Coronary artery (tissue), 2 donors: ENCODE results near the gene ABLIM2.

Source experiments
- DNase-seq: peaks from one replicate; pipeline ENCODE4 v3.0.0-alpha.2; 2017; ENCODE audit warnings: low spot score
- H3K27ac ChIP-seq, 2 donors: fragments of 200-600 bp; sonication (generic); one replicate each; pipeline ENCODE4 v1.5.1; 2016 to 2019
- H3K4me3 ChIP-seq: fragments of 200-600 bp; sonication (generic); 2 replicates; pipeline ENCODE4 v1.5.1; 2016; ENCODE audit warnings: mild to moderate bottlenecking, moderate library complexity
- TF ChIP-seq, protein P1 (sequence below): fragments of 200-600 bp; sonication (generic); IDR thresholded peaks from one replicate; pipeline ENCODE4 v1.5.1; 2019; ENCODE audit warnings: antibody characterized with exemption

The ABLIM2 gene

DNA sequence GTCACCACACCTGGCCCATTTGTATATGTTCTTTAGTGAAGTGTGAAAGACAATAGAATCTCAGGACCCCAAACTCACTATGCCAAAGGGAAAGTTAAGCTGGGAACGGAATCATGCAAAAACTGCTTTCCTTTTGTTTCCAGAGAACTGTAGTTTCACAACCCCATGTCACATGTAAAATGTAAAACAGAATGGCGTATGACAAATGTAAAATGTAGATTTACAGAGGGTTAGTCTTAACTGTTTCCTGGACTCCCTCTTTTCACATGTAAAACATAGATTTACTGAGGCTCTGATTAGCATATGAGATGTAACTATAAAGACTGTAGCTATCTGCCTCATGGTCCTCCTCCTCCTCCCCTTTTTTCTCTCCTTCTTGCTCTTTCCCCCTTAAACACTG is 66.3 kb downstream of the ABLIM2 start:
- Histone ChIP-seq H3K27ac (no peak overlapping the region), H3K4me3 (no peak overlapping the region)
- DNase-seq = no peak
- TF ChIP-seq, protein P1, sequence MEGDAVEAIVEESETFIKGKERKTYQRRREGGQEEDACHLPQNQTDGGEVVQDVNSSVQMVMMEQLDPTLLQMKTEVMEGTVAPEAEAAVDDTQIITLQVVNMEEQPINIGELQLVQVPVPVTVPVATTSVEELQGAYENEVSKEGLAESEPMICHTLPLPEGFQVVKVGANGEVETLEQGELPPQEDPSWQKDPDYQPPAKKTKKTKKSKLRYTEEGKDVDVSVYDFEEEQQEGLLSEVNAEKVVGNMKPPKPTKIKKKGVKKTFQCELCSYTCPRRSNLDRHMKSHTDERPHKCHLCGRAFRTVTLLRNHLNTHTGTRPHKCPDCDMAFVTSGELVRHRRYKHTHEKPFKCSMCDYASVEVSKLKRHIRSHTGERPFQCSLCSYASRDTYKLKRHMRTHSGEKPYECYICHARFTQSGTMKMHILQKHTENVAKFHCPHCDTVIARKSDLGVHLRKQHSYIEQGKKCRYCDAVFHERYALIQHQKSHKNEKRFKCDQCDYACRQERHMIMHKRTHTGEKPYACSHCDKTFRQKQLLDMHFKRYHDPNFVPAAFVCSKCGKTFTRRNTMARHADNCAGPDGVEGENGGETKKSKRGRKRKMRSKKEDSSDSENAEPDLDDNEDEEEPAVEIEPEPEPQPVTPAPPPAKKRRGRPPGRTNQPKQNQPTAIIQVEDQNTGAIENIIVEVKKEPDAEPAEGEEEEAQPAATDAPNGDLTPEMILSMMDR = no peak

DNA sequence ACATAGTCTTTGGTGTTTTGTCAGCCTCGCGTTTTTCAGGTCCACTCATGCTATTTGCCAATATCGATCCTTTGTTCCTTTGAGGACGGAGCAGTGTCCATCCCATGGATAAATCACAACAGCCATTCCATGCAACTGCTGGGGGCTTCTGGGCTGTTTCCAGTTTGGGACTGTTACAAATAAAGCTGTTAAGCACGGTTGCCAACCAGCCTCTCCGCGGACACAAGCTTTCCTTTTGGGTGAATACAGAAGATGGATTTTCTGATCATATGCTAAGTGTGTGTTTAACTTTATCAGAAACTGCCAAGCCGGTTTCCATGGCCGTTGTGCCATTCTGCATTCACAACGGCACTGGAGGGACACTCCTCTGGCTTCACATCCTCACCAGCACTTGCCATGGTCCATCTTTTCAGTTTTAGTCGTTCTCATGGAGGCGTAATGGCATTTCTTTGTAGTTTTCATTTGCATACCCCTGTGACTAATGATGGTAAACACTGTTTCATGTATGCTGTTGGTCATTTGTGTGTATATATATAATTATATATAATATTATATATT is 67.8 kb downstream of the ABLIM2 start:
- TF ChIP-seq, protein P1 = no peak
- Histone ChIP-seq H3K4me3 (no peak overlapping the region), H3K27ac (no peak overlapping the region)
- DNase-seq = no peak

DNA sequence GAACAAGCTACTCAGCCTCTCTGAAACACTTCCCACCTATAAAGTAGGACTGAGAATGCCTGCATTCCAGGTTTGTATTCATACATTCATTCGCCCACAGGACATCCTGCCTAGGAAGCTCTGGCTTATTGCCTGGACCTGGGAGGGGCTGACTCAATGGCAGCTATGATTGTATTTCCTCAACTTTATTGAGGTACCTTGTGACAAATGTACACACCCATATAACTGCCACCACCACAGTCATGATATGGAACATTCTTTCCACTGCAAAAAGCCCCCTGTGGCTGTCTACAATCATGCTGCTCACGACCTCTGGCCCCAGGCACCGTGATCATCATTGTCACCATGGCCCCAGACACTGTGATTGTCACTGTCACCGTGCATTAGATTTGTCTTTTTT is 68.3 kb downstream of the ABLIM2 start:
- no peak for DNase-seq

DNA sequence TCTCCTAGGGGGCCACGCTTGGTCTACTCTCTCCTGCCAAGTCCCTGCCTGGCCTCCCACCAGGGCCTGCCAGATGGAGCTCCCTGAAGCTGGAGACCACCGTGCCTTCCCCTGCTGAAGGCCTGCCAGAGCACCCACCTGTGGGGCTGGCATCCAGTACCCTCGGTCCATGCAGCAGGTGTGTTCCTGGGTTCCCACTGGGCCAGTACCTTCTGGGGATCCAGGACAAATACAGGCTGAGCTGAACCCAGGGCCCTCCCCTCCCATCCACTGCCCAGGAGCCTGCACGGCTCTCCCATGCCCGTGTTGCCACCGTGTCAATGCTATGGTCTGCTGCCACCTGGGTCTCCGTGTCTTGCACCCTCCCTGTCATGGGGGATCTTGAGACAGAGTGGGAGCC is 68.8 kb downstream of the ABLIM2 start:
- no peak overlapping the region for H3K4me3 ChIP-seq
- peak overlapping the region in 1 of 2 donors; percentile 9 for H3K27ac ChIP-seq
- TF ChIP-seq, protein P1 = no peak
- DNase-seq = no peak

More for the DNA sequence above, 68.3 kb downstream of the ABLIM2 start:
- Histone ChIP-seq H3K27ac (peak overlapping the region in 1 of 2 donors; percentile 9), H3K4me3 (no peak overlapping the region)
- TF ChIP-seq, protein P1 = no peak

DNA sequence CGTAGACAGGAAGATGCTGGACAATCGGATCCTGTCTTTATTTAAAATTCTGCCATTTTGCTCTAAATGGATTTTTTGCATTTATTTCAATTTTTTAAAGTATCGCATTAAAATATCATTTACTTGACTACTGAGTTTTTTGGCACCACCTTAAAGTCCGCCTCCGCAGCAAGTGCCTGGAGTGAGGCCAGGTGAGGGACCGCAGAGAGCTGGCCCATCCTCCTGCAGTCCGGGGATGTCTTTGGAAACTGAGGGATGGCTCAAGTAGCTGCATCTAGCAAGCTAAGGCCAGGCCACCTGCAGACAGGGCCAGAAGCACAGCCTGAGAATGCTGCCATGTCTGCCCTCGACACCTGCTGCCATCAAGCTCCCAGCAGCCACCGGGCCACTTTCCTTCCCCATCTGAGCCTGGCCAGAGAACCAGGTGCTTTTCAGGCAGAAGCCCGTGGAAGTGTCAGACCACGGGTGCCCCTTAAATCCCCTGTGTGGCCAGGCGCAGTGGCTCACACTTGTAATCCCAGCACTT is 69.6 kb downstream of the ABLIM2 start:
- Histone ChIP-seq H3K4me3 (no peak overlapping the region), H3K27ac (no peak overlapping the region)
- TF ChIP-seq, protein P1 = no peak
- DNase-seq = no peak

DNA sequence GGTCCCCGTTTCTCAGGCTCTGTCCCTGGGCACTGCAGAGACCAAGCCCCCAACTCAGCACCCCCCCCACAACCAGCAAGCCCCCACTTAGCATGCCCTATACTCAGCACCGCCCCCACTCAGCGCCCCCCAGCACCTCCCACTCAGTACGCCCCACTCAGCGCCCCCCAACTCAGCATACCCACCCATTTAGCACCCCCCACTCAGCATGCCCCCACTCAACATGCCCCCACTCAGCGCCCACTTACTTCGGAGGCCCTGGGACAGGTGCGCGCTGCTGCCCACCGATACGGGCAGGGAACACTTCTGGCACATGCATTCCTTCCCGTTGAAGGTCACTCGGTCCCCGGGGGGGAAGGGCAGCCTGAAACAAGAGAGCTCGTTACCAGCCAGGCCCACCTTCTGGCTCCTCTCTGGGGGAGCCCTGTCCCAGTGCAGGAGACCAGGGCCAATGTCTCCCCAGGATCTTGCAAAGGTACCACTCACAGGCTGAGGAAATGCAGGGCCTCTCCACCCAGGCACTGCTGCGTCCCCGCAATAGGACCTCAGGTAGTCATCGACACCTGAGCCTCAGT is 70.6 kb downstream of the ABLIM2 start:
- Histone ChIP-seq H3K27ac (no peak overlapping the region), H3K4me3 (no peak overlapping the region)
- no peak for DNase-seq
- TF ChIP-seq, protein P1 = no peak
